GF-D8 (cell line): ENCODE results near the gene CLIC5.

ENCODE experiments used
- DNase-seq: peaks from one replicate; lab custom pipeline; 2025; lab: John Stamatoyannopoulos, UW

CLIC5 gene

DNA sequence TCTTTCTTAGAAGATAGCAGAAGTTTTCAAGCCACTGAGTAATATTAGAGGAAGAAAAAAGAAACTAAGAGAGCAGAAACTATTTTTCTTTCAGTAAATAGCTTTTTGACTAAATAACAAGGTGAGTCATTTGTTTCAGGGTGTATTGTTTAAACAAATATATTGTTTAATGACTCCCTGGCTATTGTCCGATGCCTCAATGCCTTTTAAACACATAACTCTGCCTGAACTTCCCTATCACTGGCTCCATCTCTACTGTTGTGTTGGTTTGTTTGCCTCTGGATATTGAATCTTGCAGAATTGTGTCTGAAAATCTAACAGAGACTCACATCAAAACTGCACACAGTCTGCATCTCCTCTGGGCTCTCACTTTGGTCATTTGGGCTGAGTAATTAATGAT is 19.6 kb upstream of the CLIC5 start:
- no peak for DNase-seq

DNA sequence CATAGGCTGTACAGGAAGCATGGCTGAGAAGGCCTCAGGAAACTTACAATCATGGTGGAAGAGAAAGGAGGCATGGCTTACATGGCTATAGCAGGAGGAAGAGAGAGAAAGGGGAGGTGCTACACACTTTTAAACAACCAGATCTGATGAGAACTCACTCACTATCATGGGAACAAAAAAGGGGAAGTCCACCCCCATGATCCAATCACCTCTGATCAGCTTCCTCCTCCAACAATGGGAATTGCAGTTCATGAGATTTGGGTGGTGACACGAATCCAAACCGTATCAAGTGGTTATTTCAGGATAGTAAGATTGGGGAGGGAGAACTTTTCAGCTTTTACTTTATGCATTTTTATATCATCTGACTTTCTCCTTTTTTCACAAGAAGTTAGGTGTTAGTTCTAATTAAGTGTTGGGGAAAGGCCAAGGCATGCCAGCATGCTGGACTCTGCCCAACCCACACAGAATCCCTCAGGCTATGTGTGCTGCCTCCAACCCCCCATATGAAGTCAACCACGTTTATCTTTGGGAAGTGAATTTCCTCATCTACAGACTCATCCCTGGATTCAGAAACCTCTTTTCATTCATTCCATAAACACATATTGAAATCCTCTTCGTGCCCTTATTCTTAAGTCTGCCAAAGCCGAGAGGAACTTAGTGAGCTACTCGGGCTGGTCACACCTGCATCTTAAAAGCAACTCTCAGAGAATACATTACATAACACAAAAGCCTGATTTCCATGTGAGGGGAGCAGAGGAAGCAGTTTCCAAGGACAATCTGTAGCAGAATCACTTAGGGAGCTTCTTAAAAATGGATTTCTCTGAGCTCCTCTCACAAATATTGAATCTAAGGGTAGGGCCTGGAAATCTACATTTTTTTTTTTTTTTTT is 16.7 kb upstream of the CLIC5 start:
- DNase-seq: no peak

DNA sequence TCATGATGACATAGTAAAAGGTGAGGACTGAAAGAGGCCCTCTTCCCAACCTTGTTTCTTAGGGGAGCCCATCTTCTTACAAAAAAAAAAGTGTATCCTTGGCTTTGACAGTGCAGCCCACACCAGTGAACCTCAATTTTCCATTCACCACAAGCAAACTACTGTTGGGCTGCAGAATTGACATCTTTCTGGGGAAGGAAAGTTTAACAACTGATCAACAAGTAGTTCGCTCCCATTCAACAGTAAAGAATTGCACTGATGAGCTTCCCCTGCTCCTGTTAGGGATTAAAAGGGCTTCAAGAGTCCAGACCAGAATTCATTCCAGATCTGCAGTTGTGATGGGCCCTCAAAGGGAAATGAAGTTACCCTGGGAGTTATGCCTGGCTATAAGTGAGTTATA is 13.9 kb upstream of the CLIC5 start:
- no peak for DNase-seq

DNA sequence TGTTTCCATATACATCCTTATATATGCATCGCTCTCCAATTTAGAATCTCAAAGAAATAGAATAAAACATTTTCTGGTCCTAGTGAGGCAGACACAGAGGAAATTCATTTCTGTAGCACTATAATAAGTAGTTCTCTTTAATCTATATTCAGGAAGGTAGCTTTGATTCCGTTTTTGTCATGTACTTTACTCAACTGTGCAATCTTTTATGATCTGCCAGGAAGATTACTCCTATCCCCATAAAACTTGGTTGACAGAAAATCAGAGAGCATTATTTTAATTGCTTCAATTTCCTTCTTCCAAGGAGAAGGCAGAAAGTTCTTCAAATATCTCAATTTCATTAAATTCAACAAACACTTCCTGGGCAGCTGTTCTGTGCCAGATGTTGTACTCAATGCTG is 10.6 kb upstream of the CLIC5 start:
- no peak for DNase-seq

DNA sequence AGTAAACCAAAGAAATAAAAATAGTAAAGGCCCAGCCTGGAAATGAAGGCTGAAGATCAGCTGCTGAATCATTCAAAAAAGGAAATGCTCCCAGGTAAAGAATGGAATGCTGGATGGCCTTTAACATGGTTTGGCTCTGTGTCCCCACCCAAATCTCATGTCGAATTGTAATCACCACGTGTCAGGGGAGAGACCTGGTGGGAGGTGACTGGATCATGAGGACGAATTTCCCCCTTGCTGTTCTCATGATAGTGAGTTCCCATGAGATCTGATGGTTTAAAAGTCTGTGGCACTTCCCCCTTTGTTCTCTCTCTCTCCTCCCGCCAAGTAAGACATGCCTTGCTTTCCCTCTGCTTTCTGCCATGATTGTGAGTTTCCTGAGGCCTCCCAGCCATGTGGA is 9.9 kb upstream of the CLIC5 start:
- DNase-seq: no peak

DNA sequence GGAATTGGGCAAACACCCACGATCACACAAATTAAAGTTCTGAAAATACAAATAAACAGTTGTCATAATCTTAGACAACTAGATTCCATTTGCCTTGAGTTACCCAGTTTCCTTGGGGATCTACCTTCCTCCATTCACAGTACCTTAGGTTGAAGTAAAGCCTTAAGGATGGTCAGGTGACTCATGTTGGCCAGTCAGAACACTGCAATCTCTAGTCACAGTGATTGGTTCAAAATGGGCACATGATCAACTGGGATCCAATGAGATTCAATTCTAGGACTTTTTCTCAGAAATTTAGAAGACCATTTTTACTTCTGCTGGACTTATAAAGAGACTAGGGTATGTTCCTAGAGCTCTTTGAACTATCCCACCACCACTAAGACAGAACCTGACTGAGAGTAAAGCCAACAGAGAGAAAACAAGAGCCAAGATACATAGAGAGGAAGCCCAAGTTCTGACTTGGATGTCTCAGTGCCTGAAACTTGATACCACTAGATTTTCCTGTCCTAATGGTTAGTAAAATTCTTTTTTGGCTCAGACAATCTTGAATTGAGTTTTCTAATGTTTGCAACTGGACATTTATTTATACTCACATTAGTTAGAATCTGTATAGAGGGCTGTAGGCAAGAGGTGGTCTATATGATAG is 8.6 kb upstream of the CLIC5 start:
- no peak for DNase-seq

DNA sequence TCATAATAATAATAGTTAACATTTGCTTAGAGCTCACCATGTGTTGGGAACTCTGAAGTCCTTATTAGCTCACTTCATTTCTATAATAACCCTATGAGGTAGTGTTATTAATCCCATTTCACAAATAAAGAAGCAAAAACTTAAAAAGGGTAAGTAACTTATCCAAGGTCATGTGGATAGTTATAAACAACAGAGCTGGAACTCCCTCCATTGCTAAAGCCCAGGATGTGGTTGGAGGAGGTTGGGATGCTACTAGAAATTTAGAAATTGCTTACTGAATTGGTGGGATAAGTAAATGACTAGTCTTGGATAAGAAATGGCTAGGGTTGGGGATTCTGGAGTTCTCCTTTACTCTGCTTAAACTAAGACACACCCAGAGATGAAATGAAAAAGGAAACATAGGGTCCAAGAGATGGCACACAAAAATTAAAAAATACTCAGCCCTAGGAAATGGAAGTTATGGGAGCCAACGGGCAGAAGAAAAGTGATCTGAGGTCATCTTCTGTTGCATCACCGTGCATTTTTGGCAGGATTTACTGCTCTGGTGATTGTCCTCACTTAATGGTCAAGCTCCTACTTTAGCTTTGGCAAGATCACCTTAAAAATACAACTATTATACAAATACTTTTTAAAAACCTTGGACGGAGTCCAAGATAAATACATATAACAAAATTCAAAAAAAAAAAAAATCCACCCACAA is 7.7 kb upstream of the CLIC5 start:
- DNase-seq: no peak

DNA sequence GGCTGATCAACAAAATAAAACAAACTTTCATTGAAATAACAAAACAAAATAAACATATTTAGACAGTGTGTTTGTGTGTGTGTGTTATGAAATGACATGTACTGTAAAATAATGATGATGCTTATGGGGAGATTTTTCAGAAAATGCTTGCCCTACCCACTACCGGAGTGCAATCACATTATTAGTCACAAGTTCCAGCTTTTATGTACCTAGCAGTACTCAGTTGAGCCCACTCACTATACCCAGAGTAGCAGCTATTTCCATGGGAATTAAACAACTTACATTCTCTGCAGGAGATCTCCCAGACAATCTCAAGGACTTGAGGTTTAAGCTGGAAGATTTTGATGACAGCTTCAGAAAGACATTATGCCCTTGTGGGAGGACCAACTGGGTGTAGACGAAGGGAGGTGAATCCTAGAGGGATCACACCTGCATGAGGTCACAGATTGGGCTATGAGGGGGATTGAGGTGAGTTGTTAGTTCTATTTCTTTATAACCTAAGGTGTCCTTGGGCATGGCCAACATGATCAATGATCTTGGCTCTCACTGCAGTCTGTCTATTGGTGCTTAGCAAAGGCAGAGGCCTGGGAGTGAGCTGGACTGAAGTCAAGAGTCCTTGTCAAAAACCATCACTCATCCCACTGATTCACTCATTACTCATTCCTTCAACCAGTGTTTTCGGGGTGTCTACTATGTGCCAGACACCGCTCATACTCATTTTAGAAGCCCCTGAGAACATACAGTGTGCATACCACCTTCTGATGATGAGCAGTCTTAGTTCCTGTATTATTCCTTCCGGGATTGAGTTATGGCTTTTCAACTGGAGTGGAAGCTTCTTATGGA is 6.7 kb upstream of the CLIC5 start:
- DNase-seq: no peak

DNA sequence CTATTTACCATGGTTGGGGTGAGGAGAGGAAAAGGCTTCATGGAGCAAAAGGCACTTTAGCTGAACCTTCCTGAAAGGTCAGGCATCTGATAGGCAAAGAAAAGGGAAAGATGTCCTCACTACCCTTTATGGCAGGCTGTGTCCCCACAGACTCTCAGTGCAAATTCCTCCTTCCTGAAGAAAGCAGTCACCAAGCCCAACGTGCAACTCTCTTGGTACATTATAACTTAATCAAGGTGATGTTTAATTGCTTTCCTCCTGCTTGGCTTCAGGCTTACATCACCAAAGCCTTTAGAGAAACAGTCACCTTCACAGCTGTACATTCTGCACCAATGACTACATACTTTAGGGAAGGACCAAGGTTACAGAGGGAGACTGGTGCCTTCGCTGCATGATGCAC is 2.1 kb upstream of the CLIC5 start:
- no peak for DNase-seq

DNA sequence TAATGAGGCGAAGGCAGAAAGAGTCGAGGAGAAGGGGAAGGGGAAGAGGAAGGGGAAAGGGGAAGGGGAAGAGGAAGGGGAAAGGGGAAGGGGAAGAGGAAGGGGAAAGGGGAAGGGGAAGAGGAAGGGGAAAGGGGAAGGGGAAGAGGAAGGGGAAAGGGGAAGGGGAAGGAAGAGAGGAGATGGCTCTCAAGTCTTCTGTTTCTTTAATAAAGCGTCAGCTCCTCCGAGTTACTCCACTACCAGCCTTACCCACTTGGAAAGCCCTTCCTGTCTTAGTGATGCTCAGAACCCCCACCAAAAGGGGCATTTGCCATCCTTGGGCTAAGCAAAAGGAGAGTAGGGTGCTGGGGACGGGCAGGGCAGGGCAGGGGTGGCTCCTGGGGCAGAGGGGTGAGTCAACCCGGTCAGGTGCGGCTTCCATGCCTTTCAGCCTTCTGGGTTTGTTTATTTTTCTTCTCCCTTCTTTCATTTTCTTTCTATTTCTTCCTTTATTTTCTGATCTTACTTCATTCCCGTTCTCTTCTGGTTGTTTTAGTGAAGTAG is 476 bp upstream of the CLIC5 start:
- no peak for DNase-seq

DNA sequence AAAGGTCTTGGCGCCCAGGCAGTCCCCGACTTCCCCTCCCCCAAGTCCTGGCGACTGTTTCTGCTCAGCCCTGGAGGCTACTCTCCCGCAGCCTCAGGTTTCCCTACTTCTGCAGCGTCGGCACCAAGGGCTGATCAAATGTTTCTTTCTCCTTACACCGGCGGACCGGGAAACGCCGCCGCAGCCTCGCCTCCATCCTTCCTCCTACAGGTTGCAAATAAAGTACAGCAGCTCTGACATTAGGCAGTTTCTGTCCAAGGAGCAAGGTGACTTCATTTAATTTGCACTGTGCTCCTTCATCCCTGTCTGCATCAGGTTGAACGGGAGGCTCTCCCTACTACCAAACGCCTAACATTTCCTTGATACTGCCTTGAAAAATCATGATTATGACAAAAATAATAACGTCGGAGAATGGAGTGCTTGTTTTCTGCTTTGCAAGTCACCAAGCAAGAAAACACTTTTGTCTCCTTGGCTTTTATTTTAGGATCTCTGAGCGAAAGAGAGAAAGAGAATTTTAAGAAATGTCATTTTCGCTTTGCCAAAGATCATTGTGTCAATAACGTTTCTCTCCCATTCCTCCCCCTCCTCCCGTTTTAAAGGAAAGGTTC is 1.0 kb downstream of the CLIC5 start:
- DNase-seq: no peak

DNA sequence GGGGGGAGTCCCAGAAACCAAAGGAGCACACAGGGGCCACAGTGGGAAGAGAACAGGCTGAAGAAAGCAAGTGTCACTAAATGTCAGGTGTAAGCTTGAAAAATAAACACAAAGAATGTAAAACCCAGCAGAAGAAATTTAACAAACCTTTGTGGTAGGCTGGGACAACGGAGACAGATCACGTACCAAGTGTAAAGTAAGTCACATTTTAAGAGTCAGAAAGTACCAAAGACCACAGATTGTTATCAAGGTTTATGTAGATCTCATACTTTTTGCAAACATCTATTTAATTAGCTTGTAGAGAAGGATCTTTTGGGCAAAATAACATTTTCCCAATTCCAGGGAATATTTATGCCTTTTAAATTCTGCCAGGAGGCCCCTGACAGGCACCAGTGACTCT is 1.6 kb downstream of the CLIC5 start:
- DNase-seq: no peak

DNA sequence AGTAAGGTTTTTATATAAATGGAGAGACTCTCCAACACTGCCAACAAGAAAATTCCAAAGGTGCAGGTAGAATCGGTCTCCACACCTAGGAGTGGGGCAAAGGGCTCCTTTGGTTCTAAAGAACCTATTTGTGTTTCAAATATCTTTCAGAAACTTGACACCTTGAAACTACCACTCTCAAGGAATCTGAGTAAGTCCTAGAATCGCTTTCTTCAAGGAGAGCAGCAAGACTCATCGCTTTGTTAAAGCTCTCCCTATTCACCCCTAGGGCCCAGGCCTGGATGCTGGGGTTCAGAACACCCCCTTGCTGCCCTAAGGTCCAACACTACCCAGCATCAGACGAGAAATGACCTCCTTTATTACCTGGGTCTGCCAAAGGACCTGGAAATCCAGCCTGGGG is 2.0 kb downstream of the CLIC5 start:
- DNase-seq: no peak

DNA sequence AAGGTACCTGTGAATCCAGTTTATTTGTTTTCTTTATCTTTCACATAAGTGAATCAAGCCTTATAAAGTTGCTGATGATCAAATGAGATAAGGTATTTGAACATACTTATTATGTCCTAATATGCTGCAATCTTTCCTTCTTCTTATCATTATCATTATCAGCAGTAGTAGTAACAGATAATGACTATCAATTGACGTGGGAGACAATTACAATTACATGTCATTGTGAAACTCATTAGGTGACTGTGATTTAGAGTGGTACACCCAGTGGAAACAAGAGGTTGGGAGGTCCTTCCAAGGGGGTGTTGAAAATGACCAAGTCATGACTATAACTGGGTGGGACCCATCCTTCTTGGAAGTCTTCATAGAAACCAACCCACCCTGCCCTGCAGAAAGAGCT is 2.8 kb downstream of the CLIC5 start:
- DNase-seq: no peak

DNA sequence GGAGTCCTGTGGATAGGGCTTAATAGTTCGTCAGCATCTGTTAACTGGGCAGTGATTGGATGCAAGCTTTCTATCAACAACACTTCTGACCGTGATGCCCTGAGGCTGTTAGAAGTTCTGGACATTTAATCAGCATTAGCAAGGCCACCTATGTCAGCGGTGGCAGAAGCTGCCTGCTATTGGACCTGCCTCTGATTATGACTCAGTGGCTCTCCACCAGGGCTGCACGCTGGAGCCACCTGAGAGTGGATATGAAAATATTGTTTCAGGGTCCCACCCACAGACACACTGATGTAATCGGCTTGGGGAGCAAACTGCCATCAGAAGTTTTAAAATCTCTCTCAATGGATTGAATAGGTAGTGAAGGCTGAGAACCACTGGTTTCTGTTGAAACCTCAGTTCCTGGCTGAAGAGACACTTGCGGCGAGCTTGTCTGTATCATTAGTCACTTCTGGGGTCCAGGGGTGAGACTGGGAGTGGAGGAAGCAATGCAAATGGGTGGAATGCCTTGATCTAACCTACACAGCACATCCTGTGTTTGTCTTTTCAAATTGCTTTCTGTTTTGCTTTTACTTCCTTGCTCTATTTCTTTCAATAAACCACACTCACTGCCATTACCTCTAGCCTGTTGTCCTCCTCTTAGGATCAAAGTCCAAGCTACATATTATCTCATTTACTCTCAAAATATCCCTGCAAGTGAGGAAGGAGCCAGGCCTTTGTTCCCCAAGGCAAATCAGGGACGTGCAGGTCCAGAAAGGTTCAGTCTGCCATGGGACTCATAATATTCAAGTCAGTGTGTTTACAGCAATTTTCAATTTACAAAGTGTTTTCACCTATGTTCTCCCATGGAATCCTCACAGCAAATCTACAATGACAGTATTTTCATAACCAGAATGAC is 4.2 kb downstream of the CLIC5 start:
- no peak for DNase-seq

DNA sequence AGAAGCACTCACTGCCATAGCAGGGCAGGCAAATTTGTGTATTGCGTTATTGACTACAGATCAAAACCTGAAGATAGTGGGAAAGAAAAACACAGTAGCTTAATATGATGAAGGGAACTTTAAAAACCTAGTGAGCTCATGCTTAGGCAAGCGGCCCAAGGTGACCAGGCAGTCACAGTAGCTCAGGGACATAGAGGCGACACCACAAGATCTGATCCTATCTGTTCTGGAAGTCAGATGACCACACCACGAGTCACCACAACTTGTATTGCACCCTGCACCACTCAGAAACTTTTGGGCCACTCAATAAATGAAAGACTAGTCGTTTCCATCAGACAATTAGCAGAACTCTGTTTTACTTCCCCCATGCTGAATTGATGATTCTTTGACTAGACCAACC is 4.9 kb downstream of the CLIC5 start:
- no peak for DNase-seq

DNA sequence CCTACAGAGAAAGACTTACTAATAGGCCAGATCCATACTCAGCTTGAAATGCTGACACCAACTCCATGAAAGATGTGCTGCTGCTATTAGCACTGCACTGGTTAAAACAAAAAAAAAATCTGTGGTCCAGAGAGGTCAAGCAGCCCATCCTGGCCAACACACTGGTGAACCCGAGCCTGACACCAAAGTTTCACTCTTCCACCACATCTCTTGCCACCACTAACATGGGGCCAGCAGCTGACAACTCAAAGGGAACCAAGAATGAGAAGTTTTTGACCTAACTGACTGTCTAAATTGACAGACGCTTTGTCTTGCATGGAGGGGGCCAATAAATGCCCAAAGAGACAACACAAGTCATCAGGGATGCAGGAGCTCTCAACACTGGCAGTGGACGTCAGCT is 5.4 kb downstream of the CLIC5 start:
- DNase-seq: no peak

DNA sequence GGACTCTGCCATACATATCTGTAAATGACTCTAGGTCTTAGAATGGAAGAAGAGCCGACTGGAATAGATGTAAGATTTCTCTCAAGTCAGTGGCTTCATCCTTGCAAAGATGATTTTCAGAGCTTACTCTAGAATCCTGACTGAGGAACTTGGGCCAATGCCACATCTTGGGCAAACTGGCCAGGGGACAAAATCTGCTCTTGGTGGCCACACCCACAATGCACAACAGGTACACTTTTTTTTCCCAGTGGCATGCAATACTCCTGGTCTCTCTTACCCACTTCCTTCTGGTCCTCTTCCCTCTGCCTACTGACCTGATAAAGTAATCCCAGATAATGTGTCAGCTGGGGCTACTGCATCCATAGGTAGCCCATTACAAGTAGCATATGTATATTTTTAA is 13.4 kb downstream of the CLIC5 start:
- DNase-seq: no peak

DNA sequence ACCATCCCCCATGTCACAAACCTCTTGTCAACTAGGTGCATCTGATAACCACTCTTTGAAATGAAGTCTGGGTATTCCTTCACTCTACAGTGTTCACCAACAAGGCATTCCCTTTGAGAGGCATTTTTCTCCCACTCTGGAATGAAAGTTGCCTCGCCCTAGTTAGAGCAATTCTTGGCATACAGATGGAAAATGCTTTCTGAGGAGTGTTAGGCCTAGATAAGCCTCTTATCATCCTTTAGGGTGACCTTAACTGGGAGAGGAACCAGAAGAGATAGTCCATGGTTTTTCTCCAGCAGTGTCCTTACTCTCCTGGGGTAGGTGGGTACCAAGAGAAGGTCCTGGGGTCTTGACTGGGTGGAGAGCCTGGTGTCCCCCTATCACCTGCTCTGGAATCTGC is 14.8 kb downstream of the CLIC5 start:
- DNase-seq: no peak

DNA sequence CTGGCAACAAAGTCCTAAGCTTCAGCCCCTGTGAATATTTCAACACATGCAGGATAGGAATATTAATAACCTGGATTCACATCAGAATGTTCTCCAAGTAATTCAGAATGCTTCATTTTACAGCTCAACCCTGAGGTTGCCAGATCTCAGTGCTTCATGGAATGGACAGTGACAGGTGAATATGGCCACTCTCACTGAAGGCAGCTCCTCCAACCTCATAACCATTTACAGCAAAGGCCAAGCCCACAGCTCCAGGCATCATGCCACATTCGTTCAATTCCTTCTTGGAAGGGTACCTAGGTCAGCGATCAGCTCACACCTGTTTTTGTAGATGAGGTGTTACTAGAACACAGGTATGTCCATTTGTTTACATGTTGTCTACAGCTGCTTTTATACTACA is 17.1 kb downstream of the CLIC5 start:
- DNase-seq: no peak
